GM12878 (cell line): ENCODE measurements around the gene ABHD12B.

Experiments used
- BCL11A ChIP-seq: IDR thresholded peaks from 2 replicates; pipeline ENCODE4 v1.6.1; 2011; ENCODE audit warnings: low read depth, low read length
- EZH2 ChIP-seq: IDR thresholded peaks from 2 replicates; pipeline ENCODE4 v1.6.1; 2012; ENCODE audit warnings: low read depth, mild to moderate bottlenecking, control low read depth, inconsistent platforms, low read length, borderline replicate concordance; ENCODE audit not compliant: control insufficient read depth
- MXI1 ChIP-seq: fragments of 150-350 bp; IDR thresholded peaks from 2 replicates; pipeline ENCODE4 v1.6.1; 2011; ENCODE audit warnings: low read depth, mild to moderate bottlenecking, inconsistent platforms, low read length, improper control_type of control experiment
- MYC ChIP-seq: IDR thresholded peaks from 2 replicates; pipeline ENCODE4 v1.6.1; 2011; ENCODE audit warnings: mild to moderate bottlenecking, low read length, moderate library complexity, inconsistent platforms; ENCODE audit not compliant: insufficient read depth, insufficient replicate concordance, insufficient read length, severe bottlenecking
- NR2C1 ChIP-seq: fragments of 450-650 bp; IDR thresholded peaks from 2 replicates; pipeline ENCODE4 v1.6.1; 2017; ENCODE audit warnings: antibody characterized with exemption, mild to moderate bottlenecking, moderate library complexity
- POLR2A ChIP-seq: IDR thresholded peaks from 2 replicates; pipeline ENCODE4 v1.6.1; 2011; ENCODE audit warnings: low read depth, mild to moderate bottlenecking, low read length
- SMC3 ChIP-seq: IDR thresholded peaks from 2 replicates; pipeline ENCODE4 v1.6.1; 2011; ENCODE audit warnings: low read length, improper control_type of control experiment, borderline replicate concordance
- SUZ12 ChIP-seq: fragments of 200-600 bp; sonication (generic); IDR thresholded peaks from one replicate; pipeline ENCODE4 v1.6.1; 2018; ENCODE audit warnings: antibody characterized with exemption, mild to moderate bottlenecking; ENCODE audit not compliant: unreplicated experiment
- YBX1 ChIP-seq: fragments of 450-650 bp; IDR thresholded peaks from 2 replicates; pipeline ENCODE4 v1.6.1; 2016; ENCODE audit warnings: antibody characterized with exemption
- TF ChIP-seq, protein P1 (sequence below): IDR thresholded peaks from 2 replicates; pipeline ENCODE4 v1.6.1; 2012; ENCODE audit warnings: low read depth, low read length, improper control_type of control experiment
- TF ChIP-seq, protein P2 (sequence below), 3 experiments: IDR thresholded peaks in 2 of 3; conservative IDR thresholded peaks in 1 of 3; 2 replicates each; pipeline ENCODE4 v1.5.1; 2011; ENCODE audit warnings: low read depth in 3 of 3, low read length in 3 of 3, mild to moderate bottlenecking in 3 of 3, control low read depth in 2 of 3, moderate library complexity in 2 of 3, inconsistent platforms in 1 of 3, mixed read lengths in 1 of 3; ENCODE audit not compliant: control insufficient read depth in 2 of 3, insufficient read depth in 1 of 3; ENCODE audit errors: extremely low read depth in 1 of 3

DNA sequence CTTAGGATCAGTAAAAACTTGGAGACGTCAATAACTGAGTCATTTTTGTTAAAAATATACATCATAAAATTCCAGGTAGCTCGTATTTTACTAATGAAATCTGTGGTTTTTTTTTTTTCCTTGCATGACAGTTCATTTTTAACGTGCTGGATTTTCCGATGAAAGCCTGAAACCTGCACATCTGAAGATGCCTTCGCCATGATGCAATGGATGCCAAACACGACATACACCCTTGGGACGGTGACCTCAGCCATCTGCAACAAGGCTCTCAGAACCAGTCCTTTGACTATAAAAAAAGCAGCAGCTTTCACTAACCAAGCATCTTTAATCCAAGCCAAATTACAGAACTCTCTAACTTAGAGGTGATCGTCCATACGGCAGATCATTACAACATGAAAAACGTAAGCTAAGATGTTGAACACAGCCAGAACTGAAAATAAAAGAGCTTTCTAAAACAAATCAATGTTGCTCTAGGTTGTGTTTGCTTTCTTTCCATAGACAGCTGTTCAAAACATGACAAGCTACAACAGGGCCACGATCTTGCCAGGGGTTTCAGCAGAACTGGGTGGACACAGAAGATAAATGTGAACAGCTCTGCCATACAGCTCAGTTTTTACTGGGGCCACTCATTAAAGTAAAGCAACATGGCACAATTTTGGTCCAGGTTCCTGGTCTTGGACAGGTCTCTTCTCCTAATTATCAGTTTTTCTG, 48.6 kb upstream of the ABHD12B start:
- no peak for TF ChIP-seq SUZ12
- TF ChIP-seq SMC3, result no peak
- no peak; the same call in 1 of the 2 replicates for TF ChIP-seq POLR2A
- no peak for TF ChIP-seq MXI1
- TF ChIP-seq MYC, result no peak
- TF ChIP-seq, protein P1, sequence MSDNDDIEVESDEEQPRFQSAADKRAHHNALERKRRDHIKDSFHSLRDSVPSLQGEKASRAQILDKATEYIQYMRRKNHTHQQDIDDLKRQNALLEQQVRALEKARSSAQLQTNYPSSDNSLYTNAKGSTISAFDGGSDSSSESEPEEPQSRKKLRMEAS, result no peak
- TF ChIP-seq, protein P2, sequence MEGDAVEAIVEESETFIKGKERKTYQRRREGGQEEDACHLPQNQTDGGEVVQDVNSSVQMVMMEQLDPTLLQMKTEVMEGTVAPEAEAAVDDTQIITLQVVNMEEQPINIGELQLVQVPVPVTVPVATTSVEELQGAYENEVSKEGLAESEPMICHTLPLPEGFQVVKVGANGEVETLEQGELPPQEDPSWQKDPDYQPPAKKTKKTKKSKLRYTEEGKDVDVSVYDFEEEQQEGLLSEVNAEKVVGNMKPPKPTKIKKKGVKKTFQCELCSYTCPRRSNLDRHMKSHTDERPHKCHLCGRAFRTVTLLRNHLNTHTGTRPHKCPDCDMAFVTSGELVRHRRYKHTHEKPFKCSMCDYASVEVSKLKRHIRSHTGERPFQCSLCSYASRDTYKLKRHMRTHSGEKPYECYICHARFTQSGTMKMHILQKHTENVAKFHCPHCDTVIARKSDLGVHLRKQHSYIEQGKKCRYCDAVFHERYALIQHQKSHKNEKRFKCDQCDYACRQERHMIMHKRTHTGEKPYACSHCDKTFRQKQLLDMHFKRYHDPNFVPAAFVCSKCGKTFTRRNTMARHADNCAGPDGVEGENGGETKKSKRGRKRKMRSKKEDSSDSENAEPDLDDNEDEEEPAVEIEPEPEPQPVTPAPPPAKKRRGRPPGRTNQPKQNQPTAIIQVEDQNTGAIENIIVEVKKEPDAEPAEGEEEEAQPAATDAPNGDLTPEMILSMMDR (IDR thresholded peaks at IDR 0.05 in 2 of 3, conservative IDR thresholded peaks at IDR 0.05 in 1 of 3; ENCODE audit: control insufficient read depth in 2 of 3, extremely low read depth in 1 of 3, insufficient read depth in 1 of 3, low read depth in 3 of 3, low read length in 3 of 3), result no peak
- no peak for TF ChIP-seq YBX1
- no peak for TF ChIP-seq BCL11A
- TF ChIP-seq EZH2, result no peak
- TF ChIP-seq NR2C1, result no peak
